HG03558 (cell line): ENCODE measurements around the gene PTX4.
"Not testable (repeated sequence)": the region's sequence is repeated elsewhere in the genome, so short reads cannot be mapped to it uniquely, and the experiment has no call there.

Experiments used
- ATAC-seq: cut with Tn5 transposase; IDR thresholded peaks from one replicate; pipeline ENCODE4 v1.9.1; 2021; ENCODE audit warnings: moderate number of reproducible peaks; ENCODE audit not compliant: unreplicated experiment; ENCODE audit errors: extremely low read depth

The PTX4 gene

DNA sequence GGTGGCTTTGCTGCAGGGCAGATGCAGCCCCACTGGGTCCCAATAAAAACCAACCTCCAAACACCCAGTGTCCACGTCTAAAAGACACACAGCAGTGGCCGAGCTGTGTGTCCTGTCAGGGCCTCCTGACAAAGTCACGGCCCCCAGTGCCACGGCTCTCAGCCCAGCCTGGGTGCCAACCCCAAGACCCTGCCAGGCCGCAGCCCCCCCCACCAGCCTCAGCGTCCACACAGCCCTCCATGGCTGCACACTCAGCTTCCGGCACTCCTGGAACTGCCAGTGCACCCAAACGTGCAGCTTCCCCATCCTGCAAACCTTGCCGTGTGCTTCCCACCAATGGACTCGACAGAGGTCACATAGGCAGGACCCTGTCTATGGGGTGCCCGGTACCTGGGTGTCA is 40.8 kb downstream of the PTX4 start:
- ATAC-seq, result no peak

DNA sequence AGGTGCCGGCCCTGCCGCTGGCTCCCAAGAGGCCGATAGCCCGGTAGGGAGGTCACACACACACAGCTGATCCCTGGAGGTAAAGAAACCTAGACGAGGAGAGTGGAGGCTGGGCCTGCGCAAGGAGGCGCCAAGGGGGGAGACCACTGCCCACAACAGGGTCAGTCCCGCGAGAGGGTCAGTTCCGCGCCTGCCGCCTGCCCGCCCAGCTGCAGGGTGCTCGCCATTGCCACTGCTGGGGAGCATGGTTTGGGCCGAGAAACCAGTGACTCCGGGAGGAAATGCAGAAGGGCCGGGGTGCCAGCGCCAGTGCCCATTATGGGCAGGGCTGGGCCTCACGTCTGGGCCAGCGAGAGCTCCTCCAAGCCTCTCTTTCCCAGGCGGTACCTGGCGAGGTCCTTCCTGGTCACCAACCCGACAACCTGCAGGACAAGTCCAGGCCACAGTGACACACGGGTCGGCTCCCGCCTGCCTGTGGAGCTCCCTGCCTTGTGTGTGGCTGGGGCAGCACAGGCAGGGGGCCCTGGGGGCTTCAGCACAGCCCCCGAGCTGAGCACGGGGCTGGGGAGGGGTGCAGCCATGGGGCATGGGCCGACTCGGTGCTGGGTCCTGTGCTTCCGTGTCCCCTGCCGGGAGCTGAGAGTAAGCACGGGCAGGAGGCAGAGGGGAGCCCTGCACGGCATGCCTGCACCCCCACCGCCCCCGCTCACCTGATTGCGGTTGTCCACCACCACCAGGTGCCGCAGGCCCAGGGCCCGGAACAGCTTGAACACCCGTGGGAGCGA is 42.3 kb downstream of the PTX4 start:
- no peak for ATAC-seq

DNA sequence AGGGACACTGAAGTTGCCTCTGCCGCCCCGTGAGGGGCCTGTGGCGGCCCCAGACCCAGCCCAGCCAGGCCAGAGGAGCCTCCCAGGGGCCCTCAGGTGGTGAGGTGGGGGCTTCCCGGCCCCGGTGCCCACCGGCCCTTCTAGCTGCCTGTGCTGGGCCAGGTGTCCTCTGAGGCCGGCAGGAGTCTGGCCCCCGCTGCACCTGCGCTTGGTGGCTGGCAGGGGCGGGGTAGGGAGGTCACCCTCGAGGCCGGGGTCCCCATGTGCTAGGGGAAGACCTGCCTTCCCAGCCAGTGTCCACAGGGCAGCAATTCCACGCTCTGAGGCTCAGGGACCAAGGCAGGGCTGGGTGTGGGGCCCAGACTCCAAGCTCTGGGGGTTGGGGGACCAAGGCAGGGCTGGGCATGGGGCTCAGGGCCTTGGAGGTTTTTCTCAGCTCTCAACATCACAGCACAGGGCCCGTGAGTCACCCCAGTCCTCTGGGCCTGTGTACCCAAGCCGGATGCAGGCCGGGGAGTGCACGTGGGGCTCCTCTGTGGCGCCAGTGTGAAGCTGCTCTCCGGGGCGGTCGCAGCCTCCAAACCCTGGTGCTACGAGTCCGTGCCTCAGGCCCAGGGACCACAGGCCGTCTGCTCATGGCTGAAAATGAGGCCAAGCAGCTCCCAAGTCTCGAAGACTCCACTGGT is 43.1 kb downstream of the PTX4 start:
- no peak for ATAC-seq

DNA sequence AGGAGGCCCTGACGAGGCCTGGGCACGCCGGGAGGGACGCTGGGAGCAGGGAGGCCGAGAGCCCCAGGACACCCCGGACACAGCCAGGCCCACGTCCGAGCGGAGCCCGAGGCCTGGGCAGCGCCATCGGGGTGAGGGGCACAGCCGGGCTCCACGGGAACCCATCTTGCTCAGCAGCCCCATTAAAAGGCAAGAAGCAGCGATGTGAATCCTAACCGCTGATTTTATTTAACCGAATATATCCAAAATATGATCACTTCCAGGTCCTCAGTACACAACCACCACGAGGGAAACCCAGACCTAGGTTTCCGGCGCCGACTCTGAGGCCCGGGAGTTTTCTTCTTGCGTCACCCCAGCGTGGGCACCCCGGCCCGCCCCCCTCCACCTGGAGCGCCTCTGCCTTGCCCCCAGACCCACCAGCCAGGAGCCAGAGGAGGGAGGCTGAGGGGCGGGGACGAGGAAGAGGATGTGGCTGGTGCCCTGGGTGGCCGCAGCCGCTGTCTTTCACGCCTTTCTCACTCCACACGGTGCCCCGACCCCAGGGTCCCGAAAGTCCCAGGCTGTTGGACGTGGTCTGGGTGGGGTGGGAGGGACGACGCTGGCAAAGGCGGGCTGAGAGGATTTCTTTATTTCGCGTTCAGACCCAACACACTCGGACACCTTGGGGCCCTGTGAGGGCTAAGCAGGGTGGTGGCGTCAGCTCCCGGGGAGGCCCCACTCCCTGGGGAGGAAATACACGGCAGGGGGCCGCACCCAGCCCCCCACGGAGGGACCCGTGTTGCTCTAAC is 43.8 kb downstream of the PTX4 start:
- no peak for ATAC-seq

DNA sequence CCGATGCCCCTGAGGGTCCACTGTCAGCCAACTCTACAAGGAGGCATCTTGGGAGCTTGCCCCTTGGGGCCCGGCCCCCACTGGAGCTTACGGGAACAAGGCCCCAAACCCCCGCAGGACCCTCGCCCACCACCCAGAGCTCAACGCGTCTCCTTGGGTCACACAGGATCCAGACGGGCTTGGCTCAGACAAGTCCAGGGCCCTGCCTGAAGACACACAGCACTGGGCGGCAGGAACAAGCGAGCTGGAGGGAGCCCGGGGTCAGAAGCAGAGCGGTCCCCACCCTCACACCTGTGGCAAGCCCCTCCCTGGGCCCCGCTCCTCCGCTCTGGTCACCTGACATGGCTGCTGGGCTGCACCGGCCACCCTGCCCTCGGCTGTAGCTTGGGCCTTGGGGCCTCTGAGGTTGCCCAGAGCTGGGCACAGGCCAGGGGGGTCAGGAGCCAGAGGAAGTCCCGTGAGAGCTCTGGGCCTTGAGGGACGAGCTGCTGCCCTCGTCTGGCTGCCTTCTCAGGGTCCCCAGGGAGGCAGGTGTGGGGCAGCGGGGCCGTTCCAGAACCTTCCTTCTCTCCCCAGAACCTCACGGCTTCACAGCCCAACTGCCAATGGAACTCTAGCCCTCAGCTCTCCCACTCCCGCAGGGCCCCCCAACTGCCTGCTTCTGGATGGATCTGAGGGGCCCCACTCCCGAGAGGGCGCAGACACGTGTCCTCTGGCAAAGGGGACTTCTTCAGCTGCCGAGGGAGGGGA is 44.6 kb downstream of the PTX4 start, which contains the start of gene CCDC154:
Gene CCDC154 (minus strand): TSS at position 577 of the 750 bp plus-strand sequence. CDS start 234 bp downstream, at position 343.
- ATAC-seq, result no peak

DNA sequence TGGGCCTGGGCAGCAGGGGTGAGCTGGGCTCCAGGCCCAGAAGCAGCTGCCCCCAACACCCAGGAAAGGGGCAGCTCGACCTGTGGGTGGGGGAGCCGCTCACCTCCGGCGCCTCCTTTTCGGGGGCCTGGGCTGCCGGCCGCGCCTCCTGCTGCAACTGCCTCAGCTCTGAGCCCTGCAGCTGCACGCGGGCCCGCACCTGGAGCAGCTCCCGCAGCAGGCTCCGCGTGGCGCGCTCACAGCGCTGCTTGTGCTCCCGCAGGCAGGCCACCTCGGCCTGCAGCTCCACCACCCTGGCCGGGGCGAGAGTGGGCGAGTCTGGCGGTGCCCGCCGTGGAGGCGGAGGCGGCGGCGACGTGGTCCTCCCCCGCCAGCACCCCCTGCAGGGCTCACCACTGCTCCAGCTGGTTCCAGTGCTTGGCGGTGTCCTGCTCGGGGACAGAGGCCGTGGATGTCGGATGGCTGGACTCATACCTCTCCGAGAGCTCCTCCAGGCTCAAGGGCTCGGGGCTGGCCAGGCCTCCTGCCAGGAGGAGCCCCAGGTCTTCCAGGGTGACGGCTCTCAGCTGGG is 45.3 kb downstream of the PTX4 start:
- no peak for ATAC-seq

DNA sequence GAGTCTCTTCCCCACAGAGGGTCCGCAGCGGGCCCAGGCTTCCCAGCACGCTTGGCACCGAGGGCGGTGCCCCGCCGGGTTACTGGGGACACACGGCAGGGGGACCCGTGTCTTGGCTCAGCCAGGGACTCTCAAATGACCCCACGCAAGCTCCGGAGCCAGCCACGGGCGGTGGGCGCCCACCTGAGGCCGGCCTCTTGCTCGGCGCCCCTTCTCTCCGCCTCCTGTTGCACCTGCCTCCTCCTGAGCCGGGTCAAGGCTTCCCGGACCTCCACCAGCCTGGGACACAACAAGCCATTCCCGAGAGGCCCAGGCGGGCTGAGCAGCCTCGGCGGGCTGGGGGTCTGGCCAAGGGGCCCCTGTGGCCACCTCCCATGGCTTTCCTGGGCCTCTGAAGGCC is 46.0 kb downstream of the PTX4 start:
- no peak for ATAC-seq

DNA sequence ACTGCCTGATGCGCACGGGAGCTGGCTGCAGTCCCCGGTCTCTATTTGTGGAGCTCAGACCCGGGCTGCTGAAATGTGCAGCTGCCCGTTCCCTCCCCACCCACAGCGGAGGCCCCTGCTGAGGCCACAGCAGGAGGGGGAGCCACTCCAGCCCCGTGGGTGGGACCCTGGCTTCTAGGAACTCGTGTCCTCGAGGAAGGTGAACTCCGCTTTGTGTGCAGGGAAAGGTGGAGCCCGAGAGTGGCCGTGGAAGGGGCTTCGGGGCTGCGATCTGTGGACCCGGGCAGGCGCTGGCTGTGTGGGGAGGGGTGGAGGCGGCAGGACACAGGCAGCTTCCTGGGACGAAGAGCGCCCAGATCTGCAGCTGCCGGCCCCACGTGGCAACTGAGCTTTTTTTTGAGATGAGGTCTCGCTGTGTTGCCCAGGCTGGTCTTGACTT is 47.3 kb downstream of the PTX4 start:
- ATAC-seq, result no peak

DNA sequence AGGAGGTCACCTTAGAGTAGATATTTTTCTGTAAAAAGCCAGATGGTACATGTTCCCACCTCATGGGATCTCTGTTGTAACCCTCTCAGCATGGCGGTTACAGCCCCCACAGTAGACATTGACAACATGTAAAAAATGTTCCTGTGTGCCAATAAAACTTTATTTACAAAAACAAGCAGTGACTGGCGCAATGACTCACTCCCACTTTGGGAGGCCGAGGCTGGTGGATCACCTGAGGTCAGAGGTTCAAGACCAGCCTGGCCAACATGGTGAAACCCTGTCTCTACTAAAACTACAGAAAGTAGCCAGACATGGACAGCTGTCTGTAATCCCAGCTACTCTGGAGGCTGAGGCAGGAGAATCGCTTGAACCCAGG is 49.1 kb downstream of the PTX4 start:
- not testable (repeated sequence) for ATAC-seq

DNA sequence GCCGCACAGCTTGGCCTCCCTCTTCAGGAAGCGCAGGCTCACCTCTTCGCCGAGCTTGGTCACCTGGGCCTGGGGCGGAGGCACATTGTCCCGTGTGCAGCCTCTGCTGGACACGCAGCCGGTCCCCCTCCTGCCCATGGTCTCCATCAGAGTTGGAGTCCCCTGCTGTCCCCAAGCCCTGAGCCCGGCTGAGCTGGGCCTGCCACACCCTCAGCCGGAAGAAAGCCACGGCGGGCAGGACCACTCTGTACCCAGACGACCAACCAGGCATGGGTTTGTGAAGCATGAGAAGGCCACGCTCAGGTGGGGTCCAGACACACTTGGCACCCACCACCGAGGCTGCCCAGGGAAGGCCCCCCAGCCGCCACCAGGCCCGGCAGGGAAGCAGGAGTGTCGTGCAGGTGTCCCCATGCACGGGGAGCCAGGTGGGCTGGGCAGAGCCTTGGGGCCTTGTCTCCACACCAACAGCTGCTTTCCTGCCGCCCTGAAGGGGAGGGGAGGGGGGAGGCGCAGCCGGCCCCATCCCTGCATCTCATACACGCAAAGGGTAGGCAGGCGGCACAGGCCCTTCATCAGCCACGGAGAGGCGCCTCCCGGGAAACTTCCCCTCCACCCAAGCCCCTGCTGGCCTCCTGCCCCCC is 49.6 kb downstream of the PTX4 start:
- no peak for ATAC-seq

DNA sequence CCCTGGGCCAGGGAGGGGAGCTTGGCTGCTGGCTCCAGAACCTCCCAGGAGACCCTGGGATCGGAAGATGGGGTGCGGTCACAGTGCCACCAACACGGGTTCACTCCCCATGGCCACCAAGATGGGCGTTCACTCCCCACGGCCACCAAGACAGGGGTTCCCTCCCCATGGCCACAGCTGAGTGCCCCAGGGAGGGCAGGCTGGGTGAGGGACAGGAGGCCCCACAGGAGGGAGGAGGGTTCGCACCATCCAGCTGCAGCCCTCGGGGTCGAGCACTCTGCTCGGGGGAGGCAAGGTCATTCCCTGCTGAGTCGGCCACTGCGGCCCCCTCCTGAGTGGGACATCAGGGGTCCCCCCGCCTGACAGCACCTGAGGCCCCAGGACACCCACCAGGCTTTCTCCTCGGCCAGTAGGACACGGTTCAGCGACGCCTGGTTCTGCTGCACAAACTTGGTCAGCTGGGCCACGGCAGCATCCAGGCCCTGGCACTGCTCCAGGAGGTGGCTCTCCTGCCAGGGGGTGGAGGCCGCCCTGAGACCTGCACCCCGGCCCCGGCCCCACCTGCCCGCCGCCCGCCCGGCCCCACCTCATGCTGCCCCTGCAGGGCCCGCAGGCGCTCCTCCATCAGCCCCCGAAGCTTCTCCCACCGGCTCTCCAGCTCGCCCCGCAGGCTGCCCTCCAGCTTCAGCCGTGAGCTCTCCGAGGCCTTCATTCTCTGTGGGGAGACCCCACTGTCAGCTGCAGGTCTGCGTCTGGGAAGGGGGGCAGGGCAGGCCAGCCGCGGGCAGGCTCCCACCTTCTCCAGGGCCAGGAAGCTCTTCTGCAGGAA is 50.3 kb downstream of the PTX4 start:
- no peak for ATAC-seq

DNA sequence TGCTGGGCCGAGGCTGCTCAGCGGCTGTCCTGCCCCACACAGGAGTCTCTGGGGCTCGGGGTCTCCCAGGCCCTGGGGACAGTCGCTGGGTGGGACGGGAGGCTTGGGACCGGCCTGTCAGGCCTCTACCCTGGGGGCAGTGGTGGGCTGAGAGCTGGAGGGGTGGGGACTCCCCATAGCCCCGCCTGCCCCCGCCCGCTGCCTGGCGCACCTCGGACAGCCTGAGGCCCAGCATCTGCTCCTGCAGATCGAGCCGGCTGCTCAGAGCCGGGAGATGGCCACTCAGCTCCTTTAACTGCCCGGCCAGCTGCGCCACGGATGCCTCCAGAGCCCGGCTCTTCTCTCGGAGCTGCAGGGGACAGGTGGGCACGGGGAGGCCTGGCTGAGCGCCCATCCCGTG is 51.1 kb downstream of the PTX4 start:
- ATAC-seq, result no peak

DNA sequence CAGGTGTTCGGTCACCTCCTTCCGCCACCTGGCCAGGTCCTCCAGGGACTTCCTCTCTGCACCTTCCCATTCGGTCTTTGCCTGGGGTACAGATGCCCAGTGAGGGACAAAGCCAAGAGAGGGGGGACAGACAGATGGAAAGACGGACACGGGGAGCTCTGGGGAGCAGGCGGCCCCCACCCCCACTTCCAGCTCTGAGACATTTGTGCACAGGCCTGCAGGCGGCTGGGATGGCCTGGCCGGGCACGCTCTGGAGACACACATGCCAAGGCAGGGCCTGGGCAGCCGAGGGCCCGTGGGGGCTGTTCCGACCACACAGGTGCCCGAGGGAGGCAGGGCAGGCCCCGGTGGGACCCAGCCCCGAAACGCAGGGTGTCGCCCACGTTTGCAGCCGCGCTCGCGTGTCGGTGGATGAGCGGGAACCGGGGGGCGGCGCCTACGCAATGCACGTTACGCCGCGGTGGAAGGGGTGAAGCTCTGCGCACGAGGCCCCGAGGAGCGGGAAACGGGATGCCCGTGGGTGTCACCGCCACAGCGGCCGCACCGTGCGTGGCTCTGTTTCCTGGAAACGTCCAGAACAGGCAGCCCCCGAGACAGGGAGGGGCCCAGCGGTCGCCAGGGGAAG is 51.9 kb downstream of the PTX4 start:
- ATAC-seq, result no peak

DNA sequence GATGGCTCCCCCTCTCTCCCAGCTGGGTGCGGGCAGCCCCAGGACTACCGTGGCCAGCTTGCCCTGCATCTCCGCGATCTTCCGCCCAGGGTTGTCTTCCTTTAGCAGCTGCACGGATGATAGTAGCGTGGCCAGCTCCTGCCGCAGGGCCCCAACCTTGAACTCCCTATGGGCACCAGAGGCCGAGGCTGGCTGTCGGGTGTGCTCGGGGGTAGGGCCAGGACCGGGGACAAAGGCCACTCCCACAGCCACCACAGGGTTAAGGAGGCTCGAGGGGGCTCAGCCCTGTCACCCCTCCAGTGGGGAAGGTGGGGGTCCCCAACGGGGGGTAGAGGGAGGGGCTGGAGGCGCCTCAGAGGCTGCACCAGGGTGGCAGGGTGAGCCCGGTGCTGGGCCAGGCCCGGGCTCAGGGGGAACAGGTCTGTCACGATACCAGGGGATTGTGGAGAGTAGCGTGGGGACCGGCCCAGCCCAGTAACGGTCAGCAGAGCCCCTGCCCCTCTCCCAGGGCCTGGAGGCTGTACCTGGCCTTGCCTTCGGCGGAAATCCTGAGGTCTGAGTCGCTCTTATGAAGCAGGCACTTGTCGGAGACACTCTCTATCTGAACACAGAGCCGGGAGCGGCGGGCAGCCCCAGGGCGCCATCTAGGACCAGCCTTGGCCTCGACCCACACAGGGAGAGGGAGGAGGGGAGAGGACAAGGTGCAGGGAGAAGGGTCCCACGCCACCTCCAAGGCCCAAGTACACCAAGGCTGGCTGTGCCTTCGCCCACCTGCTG is 52.6 kb downstream of the PTX4 start:
- ATAC-seq, result no peak
